Neutrophil (primary cell): ENCODE measurements around the gene PTPN13.

Experiments used
- H3K27ac ChIP-seq: fragments of 200-600 bp; sonication (generic); 2 replicates; pipeline ENCODE4 v1.5.1; 2016; ENCODE audit warnings: mild to moderate bottlenecking, moderate library complexity
- H3K27me3 ChIP-seq: fragments of 200-600 bp; sonication (generic); 2 replicates; pipeline ENCODE4 v1.6.0; 2016; ENCODE audit warnings: mild to moderate bottlenecking
- H3K36me3 ChIP-seq: fragments of 200-600 bp; sonication (generic); 2 replicates; pipeline ENCODE4 v1.5.1; 2017
- H3K4me1 ChIP-seq, 2 experiments: fragments of 200-600 bp in 1 of 2; sonication (generic) in 1 of 2; 1 replicate in 1 of 2; 2 replicates in 1 of 2; pipeline versions ENCODE4 v1.5.1 to v1.6.1; 2013 to 2016; ENCODE audit warnings: low read depth in 1 of 2, low read length in 1 of 2, mild to moderate bottlenecking in 1 of 2, moderate library complexity in 1 of 2; ENCODE audit not compliant: control insufficient read depth in 1 of 2, insufficient read depth in 1 of 2
- H3K4me3 ChIP-seq, 2 experiments: fragments of 200-600 bp in 1 of 2; sonication (generic) in 1 of 2; 1 replicate in 1 of 2; 2 replicates in 1 of 2; pipeline ENCODE4 v1.5.1; 2013 to 2016; ENCODE audit warnings: low read depth in 1 of 2, low read length in 1 of 2, mild to moderate bottlenecking in 1 of 2, moderate library complexity in 1 of 2
- H3K9me3 ChIP-seq: fragments of 200-600 bp; sonication (generic); 2 replicates; pipeline ENCODE4 v1.5.1; 2016
- TF ChIP-seq, protein P1 (sequence below): fragments of 200-600 bp; sonication (generic); IDR thresholded peaks from 2 replicates; pipeline ENCODE4 v1.5.1; 2016; ENCODE audit warnings: antibody characterized with exemption

Gene PTPN13

DNA sequence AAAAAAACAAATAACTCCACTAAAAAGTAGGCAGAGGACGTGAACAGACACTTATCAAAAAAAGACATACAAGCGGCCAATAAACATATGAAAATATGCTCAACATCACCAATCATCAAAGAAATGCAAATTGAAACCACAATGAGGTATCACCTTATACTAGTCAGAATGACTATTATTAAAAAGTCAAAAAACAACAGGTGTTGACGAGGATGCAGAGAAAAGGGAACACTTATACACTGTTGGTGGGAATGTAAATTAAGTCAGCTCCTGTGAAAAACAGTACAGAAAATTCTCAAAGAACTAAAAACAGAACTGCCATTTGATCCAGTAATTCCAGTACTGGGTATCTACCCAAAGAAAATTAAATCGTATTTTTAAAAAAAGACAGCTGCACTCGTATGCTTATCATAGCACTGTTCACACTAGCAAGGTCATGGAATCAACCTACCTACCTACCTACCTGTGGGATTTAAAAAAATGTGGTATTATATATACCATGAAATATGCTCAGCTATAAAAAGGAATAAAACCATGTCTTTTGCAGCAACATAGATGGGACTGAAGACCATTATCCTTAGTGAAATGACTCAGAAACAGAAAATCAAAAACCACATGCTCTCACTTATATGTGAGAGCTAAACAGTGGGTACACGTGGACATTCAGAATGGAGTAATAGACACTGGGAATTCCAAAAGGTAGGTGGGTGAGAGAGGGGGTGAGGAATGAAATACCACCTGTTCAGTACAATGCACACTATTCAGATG, 24.8 kb upstream of the PTPN13 start:
- H3K36me3 ChIP-seq: no peaks in the 10 kb centered on the region
- no peaks in the 10 kb centered on the region for H3K27me3 ChIP-seq
- no peak overlapping the region for H3K4me3 ChIP-seq
- TF ChIP-seq, protein P1, sequence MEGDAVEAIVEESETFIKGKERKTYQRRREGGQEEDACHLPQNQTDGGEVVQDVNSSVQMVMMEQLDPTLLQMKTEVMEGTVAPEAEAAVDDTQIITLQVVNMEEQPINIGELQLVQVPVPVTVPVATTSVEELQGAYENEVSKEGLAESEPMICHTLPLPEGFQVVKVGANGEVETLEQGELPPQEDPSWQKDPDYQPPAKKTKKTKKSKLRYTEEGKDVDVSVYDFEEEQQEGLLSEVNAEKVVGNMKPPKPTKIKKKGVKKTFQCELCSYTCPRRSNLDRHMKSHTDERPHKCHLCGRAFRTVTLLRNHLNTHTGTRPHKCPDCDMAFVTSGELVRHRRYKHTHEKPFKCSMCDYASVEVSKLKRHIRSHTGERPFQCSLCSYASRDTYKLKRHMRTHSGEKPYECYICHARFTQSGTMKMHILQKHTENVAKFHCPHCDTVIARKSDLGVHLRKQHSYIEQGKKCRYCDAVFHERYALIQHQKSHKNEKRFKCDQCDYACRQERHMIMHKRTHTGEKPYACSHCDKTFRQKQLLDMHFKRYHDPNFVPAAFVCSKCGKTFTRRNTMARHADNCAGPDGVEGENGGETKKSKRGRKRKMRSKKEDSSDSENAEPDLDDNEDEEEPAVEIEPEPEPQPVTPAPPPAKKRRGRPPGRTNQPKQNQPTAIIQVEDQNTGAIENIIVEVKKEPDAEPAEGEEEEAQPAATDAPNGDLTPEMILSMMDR: no peak
- no peak overlapping the region for H3K27ac ChIP-seq
- H3K4me1 ChIP-seq: no peaks in the 10 kb centered on the region
- H3K9me3 ChIP-seq: no peaks in the 10 kb centered on the region

DNA sequence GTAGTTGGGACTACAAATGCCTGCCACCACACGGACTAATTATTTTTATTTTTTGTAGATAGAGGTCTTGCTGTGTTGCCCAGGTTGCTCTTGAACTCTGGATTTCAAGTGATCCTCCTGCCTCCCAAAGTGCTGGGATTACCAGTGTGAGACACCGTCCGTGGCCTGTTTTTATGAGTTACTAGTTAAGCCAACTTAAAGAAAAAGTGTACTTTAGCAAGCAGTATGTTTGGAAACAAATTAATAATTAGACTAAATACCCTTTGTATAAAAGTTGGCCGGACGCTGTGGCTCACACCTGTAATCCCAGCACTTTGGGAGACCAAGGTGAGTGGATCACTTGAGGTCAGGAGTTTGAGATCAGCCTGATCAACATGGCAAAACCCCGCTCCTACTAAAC, 14.2 kb upstream of the PTPN13 start:
- Histone ChIP-seq H3K27me3 (no peaks in the 10 kb centered on the region), H3K9me3 (no peaks in the 10 kb centered on the region), H3K27ac (no peak overlapping the region), H3K4me3 (no peak overlapping the region), H3K36me3 (no peaks in the 10 kb centered on the region), H3K4me1 (no peaks in the 10 kb centered on the region)
- TF ChIP-seq, protein P1: no peak

DNA sequence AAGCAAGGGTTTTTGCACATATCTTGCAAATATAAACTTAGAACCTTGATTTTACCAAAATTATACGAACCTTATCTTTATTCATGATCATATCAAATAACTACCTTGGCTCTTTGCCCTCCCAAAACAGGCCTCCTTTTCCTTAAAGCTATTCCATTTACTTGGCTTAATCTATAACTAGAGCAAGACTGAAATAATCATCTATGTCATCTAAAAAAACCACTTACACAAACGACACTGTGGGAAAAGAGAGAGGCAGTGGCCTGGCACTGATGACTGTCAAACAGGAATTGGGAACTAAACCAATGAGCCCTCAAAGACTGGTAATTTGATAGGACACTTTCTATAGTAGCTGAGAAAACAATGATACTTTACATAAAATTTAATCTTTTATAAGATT, 11.7 kb upstream of the PTPN13 start:
- no peak overlapping the region for H3K4me3 ChIP-seq

DNA sequence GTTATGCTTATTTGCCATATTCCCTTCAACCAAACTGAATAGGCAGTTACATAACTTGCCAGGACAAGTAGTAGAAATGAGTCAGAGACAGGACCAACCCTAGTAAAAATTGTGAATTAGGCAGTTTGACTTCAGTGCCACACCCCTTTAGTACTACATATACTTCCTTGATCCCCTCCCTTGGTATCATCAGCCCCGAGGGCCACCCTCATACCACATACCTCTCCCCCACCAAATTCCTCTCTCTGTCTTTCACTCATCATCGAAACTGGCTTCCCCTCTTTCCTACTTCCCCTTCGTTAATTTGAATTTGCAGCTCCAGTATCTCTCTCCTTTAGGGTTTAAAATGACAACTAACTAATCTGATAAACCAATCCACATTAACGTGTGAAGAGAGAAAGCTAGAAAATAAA, 7.9 kb upstream of the PTPN13 start:
- Histone ChIP-seq H3K4me3 (no peak overlapping the region), H3K9me3 (no peaks in the 10 kb centered on the region), H3K36me3 (no peaks in the 10 kb centered on the region), H3K27me3 (no peaks in the 10 kb centered on the region), H3K4me1 (no peaks in the 10 kb centered on the region), H3K27ac (no peak overlapping the region)
- TF ChIP-seq, protein P1: no peak

More for the DNA sequence above, 11.7 kb upstream of the PTPN13 start:
- no peaks in the 10 kb centered on the region for H3K27me3 ChIP-seq
- TF ChIP-seq, protein P1: no peak
- no peaks in the 10 kb centered on the region for H3K9me3 ChIP-seq
- no peaks in the 10 kb centered on the region for H3K36me3 ChIP-seq
- H3K27ac ChIP-seq: no peak overlapping the region
- H3K4me1 ChIP-seq: no peaks in the 10 kb centered on the region

DNA sequence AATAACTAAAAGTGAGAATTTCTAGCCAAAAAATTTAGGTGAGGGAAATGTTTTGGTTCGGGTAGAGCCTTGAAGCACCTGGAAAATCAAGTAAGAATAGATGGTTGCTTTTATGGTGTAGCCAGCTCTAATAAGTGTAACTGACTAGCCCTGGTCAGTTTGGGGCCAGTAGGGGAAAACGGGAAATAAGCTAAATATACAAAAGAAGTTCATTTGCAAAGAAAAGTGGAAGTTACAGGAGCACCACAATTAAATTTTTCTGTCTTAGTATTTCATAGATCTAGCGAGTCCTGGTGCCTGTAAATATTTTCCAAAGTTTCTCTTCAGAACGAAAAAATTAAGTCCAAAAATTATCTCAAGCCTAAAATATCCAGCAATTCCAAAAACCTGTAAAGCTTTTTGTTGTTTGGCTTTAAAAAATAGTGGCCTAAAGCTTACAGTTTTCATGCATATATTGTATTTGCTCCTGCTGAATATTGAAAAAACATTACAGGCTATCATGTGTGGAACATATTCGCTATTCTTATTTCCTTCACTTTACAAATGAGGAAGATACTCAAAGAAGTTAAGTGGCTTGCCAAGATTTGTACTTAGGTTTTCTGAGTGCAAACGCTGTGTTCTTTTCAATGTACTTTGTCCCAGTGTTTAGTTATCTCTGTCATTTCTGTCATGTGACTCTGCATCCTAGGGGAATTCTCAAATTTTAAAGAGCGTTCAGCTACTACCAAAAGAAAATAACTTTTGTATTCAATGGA, 7.3 kb upstream of the PTPN13 start:
- Histone ChIP-seq H3K27me3 (no peaks in the 10 kb centered on the region), H3K27ac (no peak overlapping the region), H3K4me1 (no peaks in the 10 kb centered on the region), H3K4me3 (no peak overlapping the region), H3K9me3 (no peaks in the 10 kb centered on the region), H3K36me3 (no peaks in the 10 kb centered on the region)
- TF ChIP-seq, protein P1: no peak
